Parathyroid adenoma (tissue), 2 donors: ENCODE measurements around the gene ABAT.

ENCODE experiments used
- H2AFZ ChIP-seq: fragments of 300-600 bp; sonication (generic); one replicate; pipeline ENCODE4 v1.7.0; 2017; ENCODE audit warnings: antibody characterized with exemption, mild to moderate bottlenecking
- H3K27ac ChIP-seq: fragments of 300-600 bp; sonication (generic); one replicate; pipeline ENCODE4 v1.7.0; 2017
- H3K27me3 ChIP-seq: fragments of 300-600 bp; sonication (generic); one replicate; pipeline ENCODE4 v1.7.0; 2017; ENCODE audit warnings: low read length; ENCODE audit not compliant: control insufficient read depth, insufficient read depth
- H3K36me3 ChIP-seq: fragments of 300-600 bp; sonication (generic); one replicate; pipeline ENCODE4 v1.7.0; 2017; ENCODE audit warnings: low read length; ENCODE audit not compliant: control insufficient read depth, insufficient read depth
- H3K4me1 ChIP-seq: fragments of 300-600 bp; sonication (generic); one replicate; pipeline ENCODE4 v1.7.0; 2017; ENCODE audit warnings: control low read depth
- H3K4me2 ChIP-seq: fragments of 300-600 bp; sonication (generic); one replicate; pipeline ENCODE4 v1.7.0; 2017; ENCODE audit warnings: low read length
- H3K4me3 ChIP-seq: fragments of 300-600 bp; sonication (generic); one replicate; pipeline ENCODE4 v1.7.0; 2017; ENCODE audit warnings: low read depth, low read length
- H3K79me2 ChIP-seq: fragments of 300-600 bp; sonication (generic); one replicate; pipeline ENCODE4 v1.7.0; 2017; ENCODE audit warnings: control low read depth
- H3K9ac ChIP-seq: fragments of 300-600 bp; sonication (generic); one replicate; pipeline ENCODE4 v1.7.0; 2017; ENCODE audit warnings: mild to moderate bottlenecking
- H3K9me3 ChIP-seq: fragments of 300-600 bp; sonication (generic); one replicate; pipeline ENCODE4 v1.7.0; 2017; ENCODE audit warnings: low read length; ENCODE audit not compliant: control insufficient read depth
- CTCF ChIP-seq: fragments of 300-600 bp; sonication (generic); IDR thresholded peaks from one replicate; pipeline ENCODE4 v1.7.0; 2017; ENCODE audit warnings: antibody characterized with exemption, mild to moderate bottlenecking
- donor health status: primary hyperparathyroidism.

ABAT gene

GRCh38 chr16:8767176-8767575 lies 92.8 kb downstream of the ABAT start:
- TF ChIP-seq CTCF, result no peak
- H3K4me3 ChIP-seq, result no peak overlapping the region

GRCh38 chr16:8768283-8768682 lies 93.9 kb downstream of the ABAT start:
- H3K4me1 ChIP-seq, result no peaks in the 10 kb centered on the region
- no peak overlapping the region for H3K4me3 ChIP-seq
- no peak overlapping the region for H2AFZ ChIP-seq
- H3K9me3 ChIP-seq, result no peaks in the 10 kb centered on the region
- no peak overlapping the region for H3K9ac ChIP-seq
- H3K4me2 ChIP-seq, result no peak overlapping the region
- TF ChIP-seq CTCF, result no peak
- no peaks in the 10 kb centered on the region for H3K36me3 ChIP-seq
- no peak overlapping the region for H3K27ac ChIP-seq
- H3K79me2 ChIP-seq, result no peaks in the 10 kb centered on the region
- H3K27me3 ChIP-seq, result no peaks in the 10 kb centered on the region

More at GRCh38 chr16:8767176-8767575, 92.8 kb downstream of the ABAT start:
- Histone ChIP-seq H3K4me2 (no peak overlapping the region), H3K36me3 (no peaks in the 10 kb centered on the region), H3K9me3 (no peaks in the 10 kb centered on the region), H3K9ac (no peak overlapping the region), H2AFZ (no peak overlapping the region), H3K27me3 (no peaks in the 10 kb centered on the region), H3K4me1 (no peaks in the 10 kb centered on the region), H3K27ac (no peak overlapping the region), H3K79me2 (no peaks in the 10 kb centered on the region)

GRCh38 chr16:8768692-8769091 lies 94.3 kb downstream of the ABAT start:
- H3K27me3 ChIP-seq, result no peaks in the 10 kb centered on the region
- H2AFZ ChIP-seq, result no peak overlapping the region
- H3K9me3 ChIP-seq, result no peaks in the 10 kb centered on the region
- TF ChIP-seq CTCF, result no peak
- no peak overlapping the region for H3K9ac ChIP-seq
- no peak overlapping the region for H3K4me2 ChIP-seq
- H3K4me3 ChIP-seq, result no peak overlapping the region
- H3K79me2 ChIP-seq, result no peaks in the 10 kb centered on the region
- H3K4me1 ChIP-seq, result no peaks in the 10 kb centered on the region
- H3K27ac ChIP-seq, result no peak overlapping the region
- H3K36me3 ChIP-seq, result no peaks in the 10 kb centered on the region

- Histone ChIP-seq H3K9me3 (no peaks in the 10 kb centered on the region), H3K36me3 (no peaks in the 10 kb centered on the region)
Observed at GRCh38 chr16:8773537-8773936, 99.1 kb downstream of the ABAT start.

More at GRCh38 chr16:8773537-8773936, 99.1 kb downstream of the ABAT start:
- Histone ChIP-seq H2AFZ (no peak overlapping the region), H3K4me1 (no peaks in the 10 kb centered on the region), H3K27me3 (no peaks in the 10 kb centered on the region), H3K4me2 (no peak overlapping the region), H3K79me2 (no peaks in the 10 kb centered on the region), H3K27ac (no peak overlapping the region), H3K9ac (no peak overlapping the region), H3K4me3 (no peak overlapping the region)
- no peak for TF ChIP-seq CTCF
